Measurements from ENCODE around the gene TC2N. TPM values are rescaled to one million over a fixed set of nuclear protein-coding genes. Genes with fewer than 3 reads are reported as not detected.

Gene TC2N
- total RNA-seq, 1 donor from 2014 or later, result 0.35 TPM

DNA sequence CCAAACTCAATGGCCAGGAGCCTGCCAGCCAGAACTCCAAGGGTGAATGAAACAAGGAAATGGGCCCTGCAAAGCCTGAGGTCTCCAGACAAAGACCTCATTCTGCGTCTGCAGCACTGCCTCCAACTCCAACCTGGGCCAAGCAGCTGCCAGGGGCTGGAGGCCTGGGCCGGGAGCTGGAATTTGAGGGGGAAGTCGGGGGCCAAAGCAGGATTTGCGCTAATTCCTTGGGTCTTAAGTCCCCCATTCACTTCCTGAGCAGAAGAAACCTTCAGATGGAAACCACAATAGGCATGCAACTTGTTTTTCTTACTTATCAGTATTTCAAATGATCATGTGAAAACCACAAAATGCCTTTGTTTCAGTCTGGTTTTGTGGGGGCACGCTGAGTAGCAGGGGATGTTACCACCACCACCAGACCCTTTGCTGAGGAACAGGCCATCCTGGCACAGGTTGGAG lies 23.0 kb upstream of the TC2N start:
- Mint-ChIP-seq H3K27me3 (ENCODE audit: unreplicated experiment) (no peaks in the 10 kb centered on the region), H3K4me3 (ENCODE audit: unreplicated experiment) (no peak overlapping the region), H3K27ac (ENCODE audit: unreplicated experiment) (no peak overlapping the region), H3K36me3 (ENCODE audit: unreplicated experiment) (peaks cover 14% of the 10 kb centered on the region), H3K9me3 (ENCODE audit: unreplicated experiment) (no peaks in the 10 kb centered on the region), H3K4me1 (ENCODE audit: unreplicated experiment) (peaks cover 35% of the 10 kb centered on the region)
- DNase-seq (ENCODE audit: extremely low spot score, unreplicated experiment), result no peak
- TF ChIP-seq CTCF (IDR thresholded peaks at IDR 0.05), result no peak

DNA sequence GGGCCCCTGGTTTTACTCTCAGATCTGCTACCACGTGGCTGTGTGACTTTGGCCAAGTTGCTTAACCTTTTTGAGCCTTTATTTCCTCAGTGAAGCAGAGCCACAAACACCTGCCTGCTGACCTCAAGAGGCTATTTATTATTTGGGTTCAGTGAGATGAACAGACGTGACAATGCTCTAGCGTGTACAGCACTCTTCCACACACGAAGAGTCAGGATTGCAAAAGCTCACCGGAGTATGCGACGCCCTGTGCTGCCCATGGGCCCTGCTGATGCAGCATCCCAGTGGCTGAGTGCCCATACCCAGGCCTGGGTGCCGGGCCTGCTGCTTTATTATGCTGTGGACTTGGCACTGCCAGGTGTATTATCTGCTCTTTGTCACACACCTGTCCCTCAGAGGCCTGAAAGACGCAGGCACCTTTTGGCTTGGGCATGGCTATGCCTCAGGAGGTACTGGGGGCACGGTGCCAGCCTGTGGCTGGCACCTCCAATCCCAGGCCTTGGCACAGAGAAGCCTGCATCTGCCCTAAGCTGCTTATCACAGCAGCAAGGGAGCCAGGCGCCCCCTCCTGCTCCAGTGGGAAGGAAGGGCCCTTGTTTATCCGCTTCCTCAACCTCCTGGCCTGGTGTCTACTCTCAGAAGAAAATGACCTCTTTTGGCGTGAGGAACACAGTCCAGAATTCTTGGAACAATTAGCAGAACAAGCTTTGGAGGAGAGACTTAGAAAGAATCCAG lies 22.3 kb upstream of the TC2N start:
- no peak overlapping the region for H3K27ac Mint-ChIP-seq (ENCODE audit: unreplicated experiment)
- peaks cover 18% of the 10 kb centered on the region for H3K36me3 Mint-ChIP-seq (ENCODE audit: unreplicated experiment)
- no peak for TF ChIP-seq CTCF (IDR thresholded peaks at IDR 0.05)
- H3K4me3 Mint-ChIP-seq (ENCODE audit: unreplicated experiment), result no peak overlapping the region
- H3K27me3 Mint-ChIP-seq (ENCODE audit: unreplicated experiment), result no peaks in the 10 kb centered on the region
- H3K4me1 Mint-ChIP-seq (ENCODE audit: unreplicated experiment), result peaks cover 35% of the 10 kb centered on the region
- DNase-seq (ENCODE audit: extremely low spot score, unreplicated experiment), result no peak
- H3K9me3 Mint-ChIP-seq (ENCODE audit: unreplicated experiment), result no peaks in the 10 kb centered on the region

- H3K4me3 Mint-ChIP-seq (ENCODE audit: unreplicated experiment), result no peak overlapping the region
- no peak overlapping the region for H3K27ac Mint-ChIP-seq (ENCODE audit: unreplicated experiment)
- H3K4me1 Mint-ChIP-seq (ENCODE audit: unreplicated experiment), result peaks cover 32% of the 10 kb centered on the region
- no peaks in the 10 kb centered on the region for H3K9me3 Mint-ChIP-seq (ENCODE audit: unreplicated experiment)
- DNase-seq (ENCODE audit: extremely low spot score, unreplicated experiment), result no peak
- H3K27me3 Mint-ChIP-seq (ENCODE audit: unreplicated experiment), result no peaks in the 10 kb centered on the region
- TF ChIP-seq CTCF (IDR thresholded peaks at IDR 0.05), result no peak
- peaks cover 21% of the 10 kb centered on the region for H3K36me3 Mint-ChIP-seq (ENCODE audit: unreplicated experiment)
These were observed 21.5 kb upstream of the TC2N start for GRCh38 chr14:91888641-91889476.

DNA sequence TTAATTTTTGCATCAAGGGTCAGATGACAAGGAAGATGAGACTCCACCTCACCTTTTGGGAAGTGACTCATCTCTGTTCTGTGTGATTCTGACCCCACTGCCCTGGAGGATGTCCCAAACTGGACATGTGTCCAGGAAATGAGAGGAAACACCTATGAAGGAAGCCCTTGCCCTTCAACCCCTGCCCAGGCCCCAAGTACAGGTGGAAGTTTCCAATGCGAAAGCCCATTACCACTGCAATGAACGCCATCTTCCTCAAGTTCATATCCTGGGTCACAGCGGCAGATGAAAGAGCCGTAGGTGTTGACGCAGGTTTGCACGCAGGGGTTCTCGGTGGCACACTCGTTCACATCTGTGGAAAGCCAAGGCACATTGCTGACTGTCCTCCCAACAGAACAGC lies 19.6 kb upstream of the TC2N start:
- no peak for DNase-seq (ENCODE audit: extremely low spot score, unreplicated experiment)
- Mint-ChIP-seq H3K36me3 (ENCODE audit: unreplicated experiment) (peaks cover 22% of the 10 kb centered on the region), H3K27me3 (ENCODE audit: unreplicated experiment) (no peaks in the 10 kb centered on the region), H3K27ac (ENCODE audit: unreplicated experiment) (no peak overlapping the region), H3K9me3 (ENCODE audit: unreplicated experiment) (no peaks in the 10 kb centered on the region), H3K4me1 (ENCODE audit: unreplicated experiment) (peaks cover 14% of the 10 kb centered on the region), H3K4me3 (ENCODE audit: unreplicated experiment) (no peak overlapping the region)
- no peak for TF ChIP-seq CTCF (IDR thresholded peaks at IDR 0.05)

- no peak for DNase-seq (ENCODE audit: extremely low spot score, unreplicated experiment)
- Mint-ChIP-seq H3K27ac (ENCODE audit: unreplicated experiment) (no peak overlapping the region), H3K4me1 (ENCODE audit: unreplicated experiment) (peaks cover 5% of the 10 kb centered on the region), H3K36me3 (ENCODE audit: unreplicated experiment) (peaks cover 19% of the 10 kb centered on the region), H3K27me3 (ENCODE audit: unreplicated experiment) (no peaks in the 10 kb centered on the region), H3K4me3 (ENCODE audit: unreplicated experiment) (no peak overlapping the region), H3K9me3 (ENCODE audit: unreplicated experiment) (no peaks in the 10 kb centered on the region)
- TF ChIP-seq CTCF (IDR thresholded peaks at IDR 0.05), result no peak
These were observed 18.5 kb upstream of the TC2N start for GRCh38 chr14:91885839-91886238.
